A673 (cell line): ENCODE measurements around the gene TFB1M. TPM values are rescaled to one million over a fixed set of nuclear protein-coding genes. Genes with fewer than 3 reads are reported as not detected.

ENCODE experiments used
- BruUV-seq: library from RNA; stranded (reverse); fragments of 400-500 nt; replicated peaks from 2 replicates; lab custom pipeline; 2021; lab: Mats Ljungman, UMichigan
- CTCF ChIA-PET: fragments of 300-600 bp; sonication (Branson Sonifier 250); formaldehyde crosslinking; loops from one replicate; lab custom pipeline; 2022; ENCODE audit warnings: antibody characterized with exemption; lab: Charles Lee
- POLR2A ChIA-PET: fragments of 300-600 bp; sonication (Branson Sonifier 250); formaldehyde crosslinking; loops from one replicate; lab custom pipeline; 2022; ENCODE audit warnings: antibody characterized with exemption; ENCODE audit not compliant: low non-redundant PET; lab: Charles Lee
- DNase-seq: peaks from one replicate; pipeline ENCODE4 v3.0.0-alpha.2; 2015; ENCODE audit warnings: low spot score
- H3K27ac ChIP-seq: fragments of 200-600 bp; sonication (generic); 2 replicates; pipeline ENCODE4 v1.5.1; 2016; ENCODE audit warnings: mixed run types, low read depth, mild to moderate bottlenecking, mixed read lengths, antibody characterized with exemption, low read length; ENCODE audit not compliant: poor library complexity, severe bottlenecking
- H3K27me3 ChIP-seq: fragments of 200-600 bp; sonication (generic); replicated peaks from 2 replicates; pipeline ENCODE4 v1.6.1; 2017; ENCODE audit warnings: mixed run types, low read depth, mild to moderate bottlenecking, mixed read lengths, antibody characterized with exemption, low read length; ENCODE audit not compliant: insufficient read depth, poor library complexity
- H3K36me3 ChIP-seq: fragments of 200-600 bp; sonication (generic); 2 replicates; pipeline ENCODE4 v1.6.1; 2016; ENCODE audit warnings: mixed run types, mild to moderate bottlenecking, mixed read lengths, antibody characterized with exemption, low read length; ENCODE audit not compliant: insufficient read depth, poor library complexity, severe bottlenecking
- H3K4me1 ChIP-seq: fragments of 200-600 bp; sonication (generic); 2 replicates; pipeline ENCODE4 v1.6.1; 2017; ENCODE audit warnings: mixed run types, mild to moderate bottlenecking, mixed read lengths, antibody characterized with exemption, low read length; ENCODE audit not compliant: insufficient read depth, poor library complexity, severe bottlenecking
- H3K4me3 ChIP-seq: fragments of 200-600 bp; sonication (generic); 2 replicates; pipeline ENCODE4 v1.5.1; 2016; ENCODE audit warnings: low read depth, mixed run types, mild to moderate bottlenecking, mixed read lengths, low read length; ENCODE audit not compliant: poor library complexity, severe bottlenecking
- H3K9me3 ChIP-seq: fragments of 200-600 bp; sonication (generic); 2 replicates; pipeline ENCODE4 v1.6.1; 2016; ENCODE audit warnings: mixed run types, low read depth, mild to moderate bottlenecking, mixed read lengths, antibody characterized with exemption, low read length; ENCODE audit not compliant: poor library complexity, severe bottlenecking
- EZH2 ChIP-seq: fragments of 200-600 bp; sonication (generic); IDR thresholded peaks from 2 replicates; pipeline ENCODE4 v1.6.1; 2017; ENCODE audit warnings: borderline replicate concordance, low read depth, mild to moderate bottlenecking, mixed read lengths, antibody characterized with exemption, low read length; ENCODE audit not compliant: poor library complexity, severe bottlenecking
- intact Hi-C: fragments of 100-400 bp; cut with micrococcal nuclease; formaldehyde crosslinking; loops from one replicate; pipeline ENCODE4 v1.10.0; 2022; ENCODE audit not compliant: unreplicated experiment
- total RNA-seq: library from RNA; stranded (reverse); gene quantifications from 2 replicates; pipeline ENCODE4 v1.2.3, GENCODE V29; 2021
- TF ChIP-seq, protein P1 (sequence below): fragments of 300-800, 200-600 bp; sonication (generic); conservative IDR thresholded peaks from 2 replicates; pipeline ENCODE4 v1.5.1; 2017; ENCODE audit warnings: low read depth, mild to moderate bottlenecking, antibody characterized with exemption, low read length, moderate library complexity, mixed read lengths

The TFB1M gene
- total RNA-seq, 1 experiment from 2014 or later: 40.3 TPM

DNA sequence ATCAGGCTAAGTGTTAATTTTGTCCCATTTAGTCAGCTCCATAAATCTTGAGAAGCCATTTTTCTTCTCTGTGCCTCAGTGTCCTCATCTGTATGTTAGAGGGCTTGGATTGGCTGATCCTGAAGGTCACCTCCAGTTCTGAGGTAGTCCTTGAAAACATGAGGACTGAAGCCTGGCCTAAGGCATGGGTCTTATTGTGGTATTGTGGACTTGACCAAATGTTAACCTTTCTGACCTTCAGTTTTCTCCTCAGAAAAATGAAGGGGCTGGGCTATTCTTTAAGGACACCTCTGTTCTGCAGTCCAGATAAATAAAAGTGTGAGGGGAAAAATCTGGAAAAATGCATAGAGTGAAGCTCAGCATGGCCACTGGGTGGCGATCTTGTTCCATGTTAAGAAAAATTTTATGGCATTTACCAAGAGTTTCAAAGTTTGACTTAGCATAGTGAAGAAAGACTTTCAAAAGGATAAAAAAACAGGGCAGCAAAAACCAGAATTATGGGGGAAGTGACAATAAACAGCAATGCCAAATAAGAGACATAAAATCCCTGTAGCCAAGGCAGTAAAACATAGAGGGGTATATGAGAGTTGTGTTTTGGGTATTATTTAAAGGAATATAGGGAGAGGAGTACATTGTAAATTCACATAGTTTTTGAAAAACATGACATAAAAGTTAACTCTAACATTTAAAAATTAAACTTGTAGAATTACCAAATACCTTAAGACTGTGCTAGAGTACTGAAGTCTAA, 13.2 kb upstream of the TFB1M start:
- TF ChIP-seq, protein P1, sequence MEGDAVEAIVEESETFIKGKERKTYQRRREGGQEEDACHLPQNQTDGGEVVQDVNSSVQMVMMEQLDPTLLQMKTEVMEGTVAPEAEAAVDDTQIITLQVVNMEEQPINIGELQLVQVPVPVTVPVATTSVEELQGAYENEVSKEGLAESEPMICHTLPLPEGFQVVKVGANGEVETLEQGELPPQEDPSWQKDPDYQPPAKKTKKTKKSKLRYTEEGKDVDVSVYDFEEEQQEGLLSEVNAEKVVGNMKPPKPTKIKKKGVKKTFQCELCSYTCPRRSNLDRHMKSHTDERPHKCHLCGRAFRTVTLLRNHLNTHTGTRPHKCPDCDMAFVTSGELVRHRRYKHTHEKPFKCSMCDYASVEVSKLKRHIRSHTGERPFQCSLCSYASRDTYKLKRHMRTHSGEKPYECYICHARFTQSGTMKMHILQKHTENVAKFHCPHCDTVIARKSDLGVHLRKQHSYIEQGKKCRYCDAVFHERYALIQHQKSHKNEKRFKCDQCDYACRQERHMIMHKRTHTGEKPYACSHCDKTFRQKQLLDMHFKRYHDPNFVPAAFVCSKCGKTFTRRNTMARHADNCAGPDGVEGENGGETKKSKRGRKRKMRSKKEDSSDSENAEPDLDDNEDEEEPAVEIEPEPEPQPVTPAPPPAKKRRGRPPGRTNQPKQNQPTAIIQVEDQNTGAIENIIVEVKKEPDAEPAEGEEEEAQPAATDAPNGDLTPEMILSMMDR: peak; percentile 86
- TF ChIP-seq EZH2: no peak
- peak; percentile 81 for DNase-seq
- CTCF ChIA-PET: interaction anchor here (1.2 kb wide), 1 partner anchor 202 kb away, joined by 7 read pairs; no protein-coding TSS in a partner anchor
- no peak overlapping the region for H3K4me3 ChIP-seq
- no peaks in the 10 kb centered on the region for H3K36me3 ChIP-seq
- H3K4me1 ChIP-seq: peaks cover 5% of the 10 kb centered on the region
- H3K27me3 ChIP-seq: no peaks in the 10 kb centered on the region
- POLR2A ChIA-PET: no interaction called here
- BruUV-seq: no TSS peak
- intact Hi-C loops: loop anchor here (1.0 to 10.0 kb wide), 7 partner anchors 168 to 1855 kb away; partner anchors contain the start of gene ARID1B
- no peaks in the 10 kb centered on the region for H3K9me3 ChIP-seq
- H3K27ac ChIP-seq: no peak overlapping the region

DNA sequence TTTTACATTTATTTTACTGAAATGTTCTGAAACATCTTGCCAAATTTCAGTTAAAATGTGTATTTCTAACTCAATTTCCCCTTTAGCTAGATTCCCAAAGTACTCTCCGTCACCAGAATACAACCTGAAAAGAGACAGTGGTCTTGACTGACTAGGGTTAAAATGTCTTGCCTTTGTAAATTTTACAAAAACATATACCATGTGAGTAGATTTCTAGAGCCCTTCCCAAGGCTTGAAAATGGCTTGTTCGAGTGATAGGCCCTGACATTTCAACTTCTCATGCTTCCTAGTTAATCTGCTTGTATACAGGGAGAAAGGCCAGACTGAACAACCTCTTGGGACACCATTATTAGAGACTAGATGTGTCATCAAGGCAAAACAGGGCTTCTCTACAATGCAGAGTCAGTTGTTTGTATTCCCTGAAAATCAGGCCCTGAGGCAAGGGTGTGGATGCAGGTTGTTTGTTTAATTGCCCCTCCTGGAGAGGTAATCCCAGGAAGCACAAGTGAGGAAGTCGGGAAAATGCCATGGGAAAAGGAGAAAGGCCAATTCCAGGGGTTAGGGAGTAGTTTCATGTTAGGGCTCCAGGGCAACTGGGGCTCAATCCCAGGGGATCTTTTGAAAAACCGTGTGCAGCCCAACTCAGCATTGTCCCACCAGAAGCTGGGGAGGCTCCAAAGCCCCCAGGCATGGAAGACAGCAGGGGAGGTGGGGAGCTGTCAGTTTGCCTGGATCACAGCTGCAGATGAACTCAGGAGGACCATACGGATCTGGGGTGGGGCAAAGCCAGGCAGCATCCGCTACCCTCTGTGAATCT, 11.6 kb upstream of the TFB1M start:
- Histone ChIP-seq H3K4me3 (no peak overlapping the region), H3K27me3 (no peaks in the 10 kb centered on the region), H3K36me3 (no peaks in the 10 kb centered on the region), H3K27ac (no peak overlapping the region), H3K4me1 (peaks cover 5% of the 10 kb centered on the region), H3K9me3 (no peaks in the 10 kb centered on the region)
- CTCF ChIA-PET: no interaction called here
- POLR2A ChIA-PET: no interaction called here
- intact Hi-C loops: loop anchor here (2.0 to 10.0 kb wide), 5 partner anchors 415 to 1856 kb away; partner anchors contain the start of gene ARID1B
- no peak for TF ChIP-seq EZH2
- TF ChIP-seq, protein P1: no peak
- DNase-seq: no peak
- BruUV-seq: no TSS peak

DNA sequence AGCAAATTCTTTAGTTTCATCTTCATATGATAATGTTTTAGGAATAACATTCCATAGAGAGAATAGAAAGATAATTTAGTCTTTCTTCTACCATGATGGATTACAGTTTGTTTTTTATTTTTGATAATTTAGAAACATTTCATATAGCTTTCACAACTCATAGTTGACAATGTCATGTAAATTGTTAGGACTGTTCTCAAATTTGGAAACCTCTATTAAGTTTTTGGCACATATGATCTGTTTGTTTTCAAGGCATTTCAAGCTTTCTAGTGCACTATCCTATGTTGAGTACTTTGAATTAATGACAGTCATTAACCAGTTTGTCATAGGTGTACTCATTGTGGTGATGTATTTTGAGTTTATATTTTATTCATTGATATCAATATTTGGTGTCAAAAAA, 10.7 kb upstream of the TFB1M start:
- Histone ChIP-seq H3K36me3 (no peaks in the 10 kb centered on the region), H3K4me3 (no peak overlapping the region), H3K4me1 (peaks cover 5% of the 10 kb centered on the region), H3K27me3 (no peaks in the 10 kb centered on the region), H3K27ac (no peak overlapping the region), H3K9me3 (no peaks in the 10 kb centered on the region)
- DNase-seq: no peak
- BruUV-seq: no TSS peak
- CTCF ChIA-PET: no interaction called here
- intact Hi-C loops: loop anchor here (5.0 to 10.0 kb wide), 4 partner anchors 1230 to 1857 kb away; partner anchors contain the start of gene ARID1B
- TF ChIP-seq, protein P1: no peak
- no peak for TF ChIP-seq EZH2
- POLR2A ChIA-PET: no interaction called here
